LNCaP clone FGC (cell line): ENCODE results near the gene TMEM271.

ENCODE experiments used
- DNase-seq: peaks from one replicate; pipeline ENCODE4 v3.0.0-alpha.2; 2011; ENCODE audit warnings: low read depth
- H3K4me3 ChIP-seq: 2 replicates; pipeline ENCODE4 v1.5.1; 2011; ENCODE audit warnings: mild to moderate bottlenecking, low read depth, low read length, control low read depth
- CTCF ChIP-seq: IDR thresholded peaks from 2 replicates; pipeline ENCODE4 v1.5.1; 2012; ENCODE audit warnings: mild to moderate bottlenecking; ENCODE audit not compliant: control insufficient read depth, insufficient read depth; ENCODE audit errors: extremely low read depth

TMEM271 gene

GRCh38 chr4:578451-579443 is 2.7 kb upstream of the TMEM271 start:
- no peak overlapping the region for H3K4me3 ChIP-seq
- no peak for DNase-seq
- no peak for TF ChIP-seq CTCF

- no peak for DNase-seq
- no peak overlapping the region for H3K4me3 ChIP-seq
- no peak for TF ChIP-seq CTCF
These were observed 1.7 kb upstream of the TMEM271 start for GRCh38 chr4:577499-578450.

GRCh38 chr4:576991-577498 is 950 bp upstream of the TMEM271 start:
- no peak for TF ChIP-seq CTCF
- no peak overlapping the region for H3K4me3 ChIP-seq
- no peak for DNase-seq

GRCh38 chr4:575281-576141 is 584 bp downstream of the TMEM271 start:
- no peak for TF ChIP-seq CTCF
- DNase-seq, result no peak
- H3K4me3 ChIP-seq, result no peak overlapping the region

- TF ChIP-seq CTCF, result no peak
- no peak for DNase-seq
- no peak overlapping the region for H3K4me3 ChIP-seq
These were observed 1.5 kb downstream of the TMEM271 start for GRCh38 chr4:574346-575161.
